Measurements from ENCODE around the gene PTPRN2.

DNA sequence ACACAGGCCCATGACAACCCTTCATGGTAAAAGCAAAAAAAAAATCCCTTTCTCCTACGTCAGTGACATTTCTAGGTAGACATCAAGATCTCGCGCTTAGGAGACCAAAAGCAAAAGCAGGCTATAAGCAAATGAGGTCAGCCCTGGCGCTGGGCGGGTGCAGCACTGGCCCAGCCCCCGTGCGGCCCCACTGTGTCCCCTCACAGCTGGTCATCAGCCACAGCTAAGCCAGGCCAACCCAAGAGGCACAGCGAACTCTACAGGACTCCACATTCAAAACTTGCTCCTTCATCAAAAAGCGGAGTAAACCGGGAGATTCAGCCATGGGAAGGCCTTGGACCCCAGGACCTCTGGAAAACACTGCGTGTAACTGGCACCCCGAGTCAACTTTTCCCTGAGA, 113.7 kb downstream of the PTPRN2 start:
- TF ChIP-seq ZNF780A (CRISPR knock-in tag; IDR thresholded peaks at IDR 0.05) = no peak
- no peak for TF ChIP-seq ZNF444 (CRISPR knock-in tag; IDR thresholded peaks at IDR 0.05)
- TF ChIP-seq, protein P1, sequence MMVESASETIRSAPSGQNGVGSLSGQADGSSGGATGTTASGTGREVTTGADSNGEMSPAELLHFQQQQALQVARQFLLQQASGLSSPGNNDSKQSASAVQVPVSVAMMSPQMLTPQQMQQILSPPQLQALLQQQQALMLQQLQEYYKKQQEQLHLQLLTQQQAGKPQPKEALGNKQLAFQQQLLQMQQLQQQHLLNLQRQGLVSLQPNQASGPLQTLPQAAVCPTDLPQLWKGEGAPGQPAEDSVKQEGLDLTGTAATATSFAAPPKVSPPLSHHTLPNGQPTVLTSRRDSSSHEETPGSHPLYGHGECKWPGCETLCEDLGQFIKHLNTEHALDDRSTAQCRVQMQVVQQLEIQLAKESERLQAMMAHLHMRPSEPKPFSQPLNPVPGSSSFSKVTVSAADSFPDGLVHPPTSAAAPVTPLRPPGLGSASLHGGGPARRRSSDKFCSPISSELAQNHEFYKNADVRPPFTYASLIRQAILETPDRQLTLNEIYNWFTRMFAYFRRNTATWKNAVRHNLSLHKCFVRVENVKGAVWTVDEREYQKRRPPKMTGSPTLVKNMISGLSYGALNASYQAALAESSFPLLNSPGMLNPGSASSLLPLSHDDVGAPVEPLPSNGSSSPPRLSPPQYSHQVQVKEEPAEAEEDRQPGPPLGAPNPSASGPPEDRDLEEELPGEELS (CRISPR knock-in tag; IDR thresholded peaks at IDR 0.05; ENCODE audit: borderline replicate concordance) = no peak
- TF ChIP-seq, protein P2, sequence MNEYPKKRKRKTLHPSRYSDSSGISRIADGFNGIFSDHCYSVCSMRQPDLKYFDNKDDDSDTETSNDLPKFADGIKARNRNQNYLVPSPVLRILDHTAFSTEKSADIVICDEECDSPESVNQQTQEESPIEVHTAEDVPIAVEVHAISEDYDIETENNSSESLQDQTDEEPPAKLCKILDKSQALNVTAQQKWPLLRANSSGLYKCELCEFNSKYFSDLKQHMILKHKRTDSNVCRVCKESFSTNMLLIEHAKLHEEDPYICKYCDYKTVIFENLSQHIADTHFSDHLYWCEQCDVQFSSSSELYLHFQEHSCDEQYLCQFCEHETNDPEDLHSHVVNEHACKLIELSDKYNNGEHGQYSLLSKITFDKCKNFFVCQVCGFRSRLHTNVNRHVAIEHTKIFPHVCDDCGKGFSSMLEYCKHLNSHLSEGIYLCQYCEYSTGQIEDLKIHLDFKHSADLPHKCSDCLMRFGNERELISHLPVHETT (CRISPR knock-in tag; conservative IDR thresholded peaks at IDR 0.05 in 1 of 2, IDR thresholded peaks at IDR 0.05 in 1 of 2) = no peak
- no peak for TF ChIP-seq FOXP1 (CRISPR knock-in tag; IDR thresholded peaks at IDR 0.05)
- TF ChIP-seq, protein P3, sequence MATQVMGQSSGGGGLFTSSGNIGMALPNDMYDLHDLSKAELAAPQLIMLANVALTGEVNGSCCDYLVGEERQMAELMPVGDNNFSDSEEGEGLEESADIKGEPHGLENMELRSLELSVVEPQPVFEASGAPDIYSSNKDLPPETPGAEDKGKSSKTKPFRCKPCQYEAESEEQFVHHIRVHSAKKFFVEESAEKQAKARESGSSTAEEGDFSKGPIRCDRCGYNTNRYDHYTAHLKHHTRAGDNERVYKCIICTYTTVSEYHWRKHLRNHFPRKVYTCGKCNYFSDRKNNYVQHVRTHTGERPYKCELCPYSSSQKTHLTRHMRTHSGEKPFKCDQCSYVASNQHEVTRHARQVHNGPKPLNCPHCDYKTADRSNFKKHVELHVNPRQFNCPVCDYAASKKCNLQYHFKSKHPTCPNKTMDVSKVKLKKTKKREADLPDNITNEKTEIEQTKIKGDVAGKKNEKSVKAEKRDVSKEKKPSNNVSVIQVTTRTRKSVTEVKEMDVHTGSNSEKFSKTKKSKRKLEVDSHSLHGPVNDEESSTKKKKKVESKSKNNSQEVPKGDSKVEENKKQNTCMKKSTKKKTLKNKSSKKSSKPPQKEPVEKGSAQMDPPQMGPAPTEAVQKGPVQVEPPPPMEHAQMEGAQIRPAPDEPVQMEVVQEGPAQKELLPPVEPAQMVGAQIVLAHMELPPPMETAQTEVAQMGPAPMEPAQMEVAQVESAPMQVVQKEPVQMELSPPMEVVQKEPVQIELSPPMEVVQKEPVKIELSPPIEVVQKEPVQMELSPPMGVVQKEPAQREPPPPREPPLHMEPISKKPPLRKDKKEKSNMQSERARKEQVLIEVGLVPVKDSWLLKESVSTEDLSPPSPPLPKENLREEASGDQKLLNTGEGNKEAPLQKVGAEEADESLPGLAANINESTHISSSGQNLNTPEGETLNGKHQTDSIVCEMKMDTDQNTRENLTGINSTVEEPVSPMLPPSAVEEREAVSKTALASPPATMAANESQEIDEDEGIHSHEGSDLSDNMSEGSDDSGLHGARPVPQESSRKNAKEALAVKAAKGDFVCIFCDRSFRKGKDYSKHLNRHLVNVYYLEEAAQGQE (IDR thresholded peaks at IDR 0.05; ENCODE audit: borderline replicate concordance) = no peak
- TF ChIP-seq, protein P3 (CRISPR knock-in tag; IDR thresholded peaks at IDR 0.05; ENCODE audit: low read depth) = no peak
